CD4-positive, alpha-beta memory T cell (primary cell): ENCODE measurements around the gene SLC12A4. TPM values are rescaled to one million over a fixed set of nuclear protein-coding genes. Genes with fewer than 3 reads are reported as not detected.
"Not testable (repeated sequence)": the region's sequence is repeated elsewhere in the genome, so short reads cannot be mapped to it uniquely, and the experiment has no call there.

Experiments
- CTCF ChIA-PET: fragments of 350-600 bp; sonication (Branson Sonifier 250); formaldehyde crosslinking; loops from one replicate; lab custom pipeline; 2021; ENCODE audit warnings: inconsistent platforms; ENCODE audit not compliant: partially characterized antibody; lab: Charles Lee
- POLR2A ChIA-PET: fragments of 350-600 bp; sonication (Branson Sonifier 250); formaldehyde crosslinking; loops from one replicate; lab custom pipeline; 2021; ENCODE audit not compliant: partially characterized antibody; lab: Charles Lee
- DNase-seq, 5 donors: peaks; one replicate each; pipeline versions ENCODE4 v3.0.0 to v3.0.0-alpha.2; 2020 to 2022; ENCODE audit warnings: mixed read lengths in 1 of 5
- H3K27ac ChIP-seq: one replicate; pipeline ENCODE4 v1.7.0; 2013; ENCODE audit warnings: low read depth, low read length
- H3K27me3 ChIP-seq: 2 replicates; pipeline ENCODE4 v1.7.0; 2013; ENCODE audit warnings: mild to moderate bottlenecking, low read length, moderate library complexity; ENCODE audit not compliant: insufficient read depth
- H3K36me3 ChIP-seq: 2 replicates; pipeline ENCODE4 v1.7.0; 2013; ENCODE audit warnings: mild to moderate bottlenecking, low read length, moderate library complexity; ENCODE audit not compliant: insufficient read depth
- H3K4me1 ChIP-seq: 2 replicates; pipeline ENCODE4 v1.7.0; 2013; ENCODE audit warnings: mild to moderate bottlenecking, low read length, moderate library complexity; ENCODE audit not compliant: insufficient read depth
- H3K4me3 ChIP-seq, 2 donors: one replicate each; pipeline ENCODE4 v1.7.0; 2013; ENCODE audit warnings: low read length in 2 of 2, mild to moderate bottlenecking in 1 of 2
- H3K9me3 ChIP-seq, 2 donors: one replicate each; pipeline ENCODE4 v1.7.0; 2013; ENCODE audit warnings: low read length in 2 of 2, control low read depth in 1 of 2; ENCODE audit not compliant: control insufficient read depth in 1 of 2
- H3K27ac Mint-ChIP-seq, 7 donors: one replicate each; pipeline ENCODE4 v1.8.0; 2020 to 2021; ENCODE audit warnings: mixed read lengths in 7 of 7, mild to moderate bottlenecking in 6 of 7, inconsistent platforms in 3 of 7, moderate library complexity in 3 of 7
- H3K27me3 Mint-ChIP-seq, 2 donors: one replicate each; pipeline ENCODE4 v1.8.0; 2020 to 2021; ENCODE audit warnings: mixed read lengths in 2 of 2
- H3K36me3 Mint-ChIP-seq, 2 donors: one replicate each; pipeline ENCODE4 v1.8.0; 2020 to 2021; ENCODE audit warnings: mixed read lengths in 2 of 2, inconsistent platforms in 1 of 2, mild to moderate bottlenecking in 1 of 2
- H3K4me1 Mint-ChIP-seq, 4 donors: one replicate each; pipeline ENCODE4 v1.8.0; 2020 to 2021; ENCODE audit warnings: mixed read lengths in 4 of 4, mild to moderate bottlenecking in 1 of 4
- H3K4me3 Mint-ChIP-seq, 8 donors: one replicate each; pipeline ENCODE4 v1.8.0; 2020 to 2021; ENCODE audit warnings: mixed read lengths in 8 of 8, mild to moderate bottlenecking in 7 of 8, moderate library complexity in 6 of 8, inconsistent platforms in 3 of 8
- H3K9me3 Mint-ChIP-seq, 8 donors: one replicate each; pipeline ENCODE4 v1.8.0; 2020 to 2021; ENCODE audit warnings: mixed read lengths in 8 of 8, mild to moderate bottlenecking in 5 of 8, inconsistent platforms in 3 of 8, moderate library complexity in 1 of 8
- intact Hi-C: fragments of 100-400 bp; cut with micrococcal nuclease; formaldehyde crosslinking; loops from one replicate; pipeline ENCODE4 v1.15.1; 2023
- polyA plus RNA-seq, 2 donors: library from polyadenylated mRNA; unstranded; fragments of 300-500 nt; fragmentation: Illumina TruSeq; gene quantifications; one replicate each; pipeline ENCODE4 v1.2.3, GENCODE V29; 2021
- total RNA-seq, 2 experiments: library from RNA; stranded (reverse); gene quantifications; one replicate each; pipeline ENCODE4 v1.2.3, GENCODE V29; 2021

Gene SLC12A4
- total RNA-seq (10 to 100 TPM; 33.2 to 33.5 TPM), polyA plus RNA-seq (1 to 10 TPM; 4.0 to 5.1 TPM)

DNA sequence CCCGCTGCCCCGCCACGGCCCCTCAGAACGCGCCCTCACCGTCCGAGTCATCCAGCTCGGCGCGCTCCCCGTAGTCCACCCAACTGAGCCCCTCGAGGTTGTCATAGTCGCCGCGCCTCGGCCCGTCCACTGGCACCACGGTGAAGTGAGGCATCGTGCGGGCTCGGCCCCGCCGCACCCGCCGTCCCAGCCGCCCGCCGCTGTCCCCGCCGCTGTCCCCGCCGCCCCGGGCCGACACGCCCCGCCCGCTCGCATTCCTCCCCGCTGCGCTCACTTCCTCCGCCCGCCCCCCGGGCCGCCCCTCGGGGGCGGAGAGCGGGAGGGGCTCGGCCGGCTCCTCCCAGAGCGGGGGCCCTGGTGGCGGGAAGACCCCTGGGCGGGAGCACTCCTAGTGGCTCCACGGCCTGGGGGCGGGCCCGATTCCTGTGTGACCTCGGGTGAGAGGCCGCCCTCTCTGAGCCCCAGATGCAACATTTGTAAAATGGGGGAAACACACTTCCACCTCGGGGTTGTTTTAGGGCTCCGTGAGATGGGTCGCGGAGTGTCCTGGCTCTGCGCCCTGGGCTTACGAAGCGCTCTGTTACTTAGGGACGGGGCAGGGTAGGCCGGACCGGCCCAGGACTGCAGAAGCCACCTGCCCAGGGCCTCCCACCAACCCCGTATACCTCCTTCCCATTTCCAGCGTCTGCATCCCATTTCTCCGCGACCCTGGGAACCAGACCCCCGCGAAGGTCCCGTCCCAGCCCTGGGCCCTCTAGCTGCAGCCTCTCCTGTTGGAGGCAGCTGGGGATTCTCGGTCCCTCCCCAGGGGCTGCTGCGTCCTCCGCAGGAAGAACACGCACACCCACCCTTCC is at the start of gene SLC12A4:
Gene SLC12A4 (minus strand): TSS at position 238 of the 854 bp plus-strand sequence. CDS start 84 bp downstream, at position 154.
- H3K27me3 ChIP-seq = no peaks in the 10 kb centered on the region
- intact Hi-C loops = loop anchor here (1.0 to 2.0 kb wide), 2 partner anchors 32 to 55 kb away; partner anchors contain the start of genes DDX28, DUS2 and PSMB10
- Mint-ChIP-seq H3K4me3 (peak within 1 kb of the TSS; percentile 88 to 99 (median 97)), H3K9me3 (no peaks in the 10 kb centered on the region), H3K27ac (peak within 1 kb of the TSS; percentile 83 to 98 (median 95)), H3K4me1 (peaks cover 12 to 39% (median 19%) of the 10 kb centered on the region in 4 donors), H3K36me3 (peaks cover 0 to 9% of the 10 kb centered on the region in 2 donors), H3K27me3 (no peaks in the 10 kb centered on the region)
- DNase-seq = peak; percentile 80 to 90 (median 83)
- ChIA-PET POLR2A (interaction anchor here (0.6 to 4.7 kb wide), 8 partner anchors 9 to 435 kb away, joined by 3 to 49 read pairs (median 4); partner anchors contain the start of gene PSMB10), CTCF (interaction anchor here (1.1 kb wide), 1 partner anchor 27 kb away, joined by 3 read pairs; no protein-coding TSS in a partner anchor)
- H3K4me3 ChIP-seq = peak within 1 kb of the TSS; percentile 84 to 91
- H3K27ac ChIP-seq = peak within 1 kb of the TSS; percentile 63
- H3K9me3 ChIP-seq = no peaks in the 10 kb centered on the region
- peaks cover 17% of the 10 kb centered on the region for H3K4me1 ChIP-seq
- H3K36me3 ChIP-seq = no peaks in the 10 kb centered on the region

GRCh38 chr16:68015681-68016080 is 47.2 kb upstream of the SLC12A4 start, which contains the start of gene DPEP2NB:
Gene DPEP2NB (minus strand): TSS chr16:68015911. CDS start chr16:68015770, 141 bp downstream.
- Mint-ChIP-seq H3K4me3 (peak within 1 kb of the TSS in 1 of 8 donors; percentile 61), H3K36me3 (peaks cover 0 to 3% of the 10 kb centered on the region in 2 donors), H3K27ac (peak within 1 kb of the TSS in 1 of 7 donors; percentile 0), H3K4me1 (peaks cover 0 to 2% (median under 1%) of the 10 kb centered on the region in 4 donors), H3K27me3 (no peaks in the 10 kb centered on the region), H3K9me3 (no peaks in the 10 kb centered on the region)
- Histone ChIP-seq H3K4me1 (no peaks in the 10 kb centered on the region), H3K36me3 (no peaks in the 10 kb centered on the region), H3K4me3 (no peak within 1 kb of the TSS), H3K27ac (no peak within 1 kb of the TSS), H3K27me3 (no peaks in the 10 kb centered on the region), H3K9me3 (no peaks in the 10 kb centered on the region)
- DNase-seq = no peak
- ChIA-PET POLR2A (interaction anchor here (1.0 to 3.6 kb wide), 3 partner anchors 10 to 16 kb away, joined by 3 to 15 read pairs (median 11); partner anchors contain the start of gene DPEP2), CTCF (interaction anchor here (1.1 to 1.2 kb wide), 2 partner anchors 10 to 75 kb away, joined by 3 read pairs; no protein-coding TSS in a partner anchor)
- intact Hi-C loops = no loop called here

DNA sequence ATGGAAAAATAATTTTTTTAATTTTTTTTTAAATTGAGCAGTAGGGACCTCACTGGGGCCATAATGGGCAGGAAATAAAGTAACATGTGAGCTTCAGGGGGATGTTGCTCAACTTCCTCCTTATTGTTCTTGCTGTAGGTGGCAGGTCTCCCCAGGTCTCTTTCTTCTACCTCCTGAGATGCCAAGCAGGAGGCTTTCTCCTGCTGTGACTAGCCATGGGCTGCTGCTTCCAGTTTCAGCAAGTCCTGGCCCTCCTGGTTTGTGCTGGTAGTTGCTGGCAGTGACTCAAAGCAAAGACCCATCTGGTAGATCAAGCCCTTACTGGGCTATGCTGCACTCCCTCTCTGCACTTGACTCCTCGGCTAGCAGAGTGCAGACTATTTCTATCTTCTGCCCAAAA is 45.0 kb upstream of the SLC12A4 start:
- Histone ChIP-seq H3K27me3 (no peaks in the 10 kb centered on the region), H3K9me3 (no peaks in the 10 kb centered on the region), H3K4me3 (no peak overlapping the region), H3K4me1 (no peaks in the 10 kb centered on the region), H3K27ac (no peak overlapping the region), H3K36me3 (no peaks in the 10 kb centered on the region)
- no peak for DNase-seq
- intact Hi-C loops = no loop called here
- no peaks in the 10 kb centered on the region for H3K9me3 Mint-ChIP-seq
- H3K4me1 Mint-ChIP-seq = peaks cover 0 to 10% (median 3%) of the 10 kb centered on the region in 4 donors
- H3K27ac Mint-ChIP-seq = peak overlapping the region in 2 of 7 donors; percentile 24 to 46
- H3K36me3 Mint-ChIP-seq = no peaks in the 10 kb centered on the region
- H3K4me3 Mint-ChIP-seq = no peak overlapping the region
- no peaks in the 10 kb centered on the region for H3K27me3 Mint-ChIP-seq
- ChIA-PET CTCF (interaction anchor here (1.1 kb wide), 1 partner anchor 15 kb away, joined by 3 read pairs; no protein-coding TSS in a partner anchor), POLR2A (interaction anchor here (1.4 kb wide), 1 partner anchor 9 kb away, joined by 4 read pairs; the partner anchor contains the start of genes DDX28 and DUS2)

GRCh38 chr16:68009872-68010271 is 41.4 kb upstream of the SLC12A4 start:
- H3K36me3 Mint-ChIP-seq, H3K9me3 Mint-ChIP-seq, H3K4me3 Mint-ChIP-seq, H3K27ac ChIP-seq, H3K36me3 ChIP-seq, H3K27me3 Mint-ChIP-seq, DNase-seq, H3K9me3 ChIP-seq, intact Hi-C loops, H3K4me3 ChIP-seq, H3K27me3 ChIP-seq: not testable (repeated sequence)
- H3K4me1 Mint-ChIP-seq = peaks cover 15 to 32% (median 18%) of the 10 kb centered on the region in 4 donors
- ChIA-PET POLR2A (interaction anchor here (1.0 kb wide), 1 partner anchor 9 kb away, joined by 4 read pairs; no protein-coding TSS in a partner anchor), CTCF (interaction anchor here (1.4 kb wide), 1 partner anchor 11 kb away, joined by 3 read pairs; the partner anchor contains the start of gene DPEP2)
- H3K4me1 ChIP-seq = peaks cover 21% of the 10 kb centered on the region
- peak overlapping the region in 3 of 7 donors; percentile 13 to 88 (median 85) for H3K27ac Mint-ChIP-seq

DNA sequence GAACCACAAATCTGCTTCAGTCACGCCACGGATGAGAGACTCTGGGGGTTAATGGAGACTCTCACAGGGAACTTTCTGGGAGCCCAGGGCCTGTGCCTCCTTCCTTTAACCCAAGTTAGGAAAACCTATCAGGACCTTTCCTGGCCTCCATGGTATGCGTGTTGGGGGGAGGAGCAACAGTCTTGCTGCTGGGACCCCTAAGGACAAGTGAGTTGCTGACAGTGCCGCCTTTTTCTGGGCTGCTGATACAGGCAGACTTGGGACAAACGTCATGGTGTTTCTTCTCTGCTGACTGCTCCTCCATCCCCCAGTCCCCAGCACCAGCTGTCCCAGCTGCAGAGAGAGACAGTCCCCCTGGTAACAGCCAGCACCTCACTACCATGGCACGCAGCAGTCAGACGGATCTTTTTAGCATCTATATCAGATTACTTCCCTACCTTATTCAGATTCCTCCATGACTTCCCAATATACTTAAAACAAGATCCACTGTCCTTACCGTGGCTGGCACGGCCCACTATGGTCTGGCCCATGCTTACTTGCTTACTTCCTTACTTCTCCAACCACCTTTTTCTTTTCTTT is 40.8 kb upstream of the SLC12A4 start:
- Mint-ChIP-seq H3K4me3 (no peak overlapping the region), H3K36me3 (no peaks in the 10 kb centered on the region), H3K27me3 (no peaks in the 10 kb centered on the region), H3K9me3 (no peaks in the 10 kb centered on the region), H3K27ac (peak overlapping the region in 4 of 7 donors; percentile 48 to 85 (median 68)), H3K4me1 (peaks cover 17 to 36% (median 22%) of the 10 kb centered on the region in 4 donors)
- Histone ChIP-seq H3K4me3 (no peak overlapping the region), H3K27me3 (no peaks in the 10 kb centered on the region), H3K36me3 (no peaks in the 10 kb centered on the region), H3K27ac (no peak overlapping the region), H3K9me3 (no peaks in the 10 kb centered on the region), H3K4me1 (peaks cover 26% of the 10 kb centered on the region)
- intact Hi-C loops = no loop called here
- ChIA-PET POLR2A (interaction anchor here (1.2 to 4.7 kb wide), 2 partner anchors 9 to 13 kb away, joined by 5 to 67 read pairs; partner anchors contain the start of genes DDX28 and DUS2), CTCF (interaction anchor here (1.4 kb wide), 1 partner anchor 10 kb away, joined by 3 read pairs; the partner anchor contains the start of gene DPEP2)
- DNase-seq = no peak

GRCh38 chr16:68005786-68006286 is 37.4 kb upstream of the SLC12A4 start:
- Histone ChIP-seq H3K36me3 (no peaks in the 10 kb centered on the region), H3K9me3 (no peaks in the 10 kb centered on the region), H3K4me3 (no peak overlapping the region), H3K27ac (peak overlapping the region; percentile 29), H3K27me3 (no peaks in the 10 kb centered on the region), H3K4me1 (peaks cover 56% of the 10 kb centered on the region)
- H3K27ac Mint-ChIP-seq = peak overlapping the region; percentile 81 to 97 (median 95)
- intact Hi-C loops = loop anchor here (1.0 to 2.0 kb wide), 2 partner anchors 13 to 17 kb away; partner anchors contain the start of genes DDX28 and DUS2
- peak overlapping the region in 7 of 8 donors; percentile 46 to 76 (median 60) for H3K4me3 Mint-ChIP-seq
- CTCF ChIA-PET = interaction anchor here (0.9 to 6.0 kb wide), 12 partner anchors 9 to 79 kb away, joined by 3 to 45 read pairs (median 5); partner anchors contain the start of genes DDX28, DUS2 and NFATC3
- H3K9me3 Mint-ChIP-seq = no peaks in the 10 kb centered on the region
- POLR2A ChIA-PET = interaction anchor here (0.6 to 4.7 kb wide), 29 partner anchors 8 to 361 kb away, joined by 3 to 67 read pairs (median 4); partner anchors contain the start of genes CARMIL2, DDX28, DPEP2 and DPEP2NB
- peaks cover 22 to 53% (median 37%) of the 10 kb centered on the region in 4 donors for H3K4me1 Mint-ChIP-seq
- no peaks in the 10 kb centered on the region for H3K36me3 Mint-ChIP-seq
- peak; percentile 61 to 77 (median 67) for DNase-seq
- no peaks in the 10 kb centered on the region for H3K27me3 Mint-ChIP-seq
